HCT116 (cell line): ENCODE data around the gene FNBP1. TPM values are rescaled to one million over a fixed set of nuclear protein-coding genes. Genes with fewer than 3 reads are reported as not detected.

Experiments
- ATAC-seq: fragments of 200-7000 bp; cut with Tn5 transposase; 2 replicates; pipeline ENCODE4 v1.9.1; 2020; ENCODE audit warnings: mild to moderate bottlenecking, moderate library complexity
- BruUV-seq: library from RNA; stranded (reverse); fragments of 400-500 nt; replicated peaks from 2 replicates; lab custom pipeline; 2021; lab: Mats Ljungman, UMichigan
- CTCF ChIA-PET: fragments of 300-600 bp; sonication (Branson Sonifier 250); formaldehyde crosslinking; loops from one replicate; lab custom pipeline; 2021; ENCODE audit warnings: antibody characterized with exemption; lab: Charles Lee
- POLR2A ChIA-PET: fragments of 300-600, 350-600 bp; sonication (Branson Sonifier 250); formaldehyde crosslinking; loops from one replicate; lab custom pipeline; 2021; ENCODE audit warnings: antibody characterized with exemption; lab: Charles Lee
- RAD21 ChIA-PET, 2 experiments: fragments of 300-600 bp; sonication (Branson Sonifier 250); formaldehyde crosslinking; loops; one replicate each; lab custom pipeline; 2023; ENCODE audit warnings: low total read pairs in 2 of 2; ENCODE audit not compliant: uncharacterized antibody in 2 of 2, unreplicated experiment in 2 of 2, low non-redundant PET in 1 of 2; lab: Charles Lee
- DNase-seq: peaks from one replicate; pipeline ENCODE4 v3.0.0-alpha.2; 2010; ENCODE audit warnings: low read depth, low spot score
- H2AFZ ChIP-seq: fragments of 200-600 bp; shearing (Covaris generic), sonication (generic); 2 replicates; pipeline ENCODE4 v1.6.1; 2017; ENCODE audit warnings: low read depth, mixed run types, mixed read lengths, antibody characterized with exemption, low read length; ENCODE audit not compliant: poor library complexity, severe bottlenecking
- H3K27ac ChIP-seq: 2 replicates; pipeline ENCODE4 v1.5.1; 2012; ENCODE audit warnings: low read depth, low read length
- H3K27me3 ChIP-seq: fragments of 200-600 bp; sonication (generic); 2 replicates; pipeline ENCODE4 v1.6.1; 2016; ENCODE audit warnings: mixed run types, low read length, mixed read lengths; ENCODE audit not compliant: insufficient read depth
- H3K36me3 ChIP-seq, 2 experiments: fragments of 200-500 bp in 1 of 2; fragments of 200-600 bp in 1 of 2; sonication (Bioruptor generic) in 1 of 2; sonication (generic) in 1 of 2; 2 replicates each; pipeline versions ENCODE4 v1.5.1 to v1.6.1; 2014 to 2016; ENCODE audit warnings: low read length in 2 of 2, inconsistent platforms in 1 of 2, mixed read lengths in 1 of 2, mixed run types in 1 of 2; ENCODE audit not compliant: insufficient read depth in 2 of 2, control insufficient read depth in 1 of 2
- H3K4me1 ChIP-seq, 2 experiments: fragments of 200-600 bp in 1 of 2; sonication (generic) in 1 of 2; 2 replicates each; pipeline versions ENCODE4 v1.5.1 to v1.6.1; 2012 to 2017; ENCODE audit warnings: low read length in 2 of 2, inconsistent platforms in 1 of 2, mild to moderate bottlenecking in 1 of 2, mixed read lengths in 1 of 2, mixed run types in 1 of 2, moderate library complexity in 1 of 2; ENCODE audit not compliant: insufficient read depth in 2 of 2, control insufficient read depth in 1 of 2
- H3K4me2 ChIP-seq: fragments of 200-600 bp; sonication (generic); 2 replicates; pipeline ENCODE4 v1.6.1; 2017; ENCODE audit warnings: mixed run types, low read length, mixed read lengths
- H3K4me3 ChIP-seq, 2 experiments: fragments of 200-600 bp in 1 of 2; sonication (generic) in 1 of 2; replicated peaks in 1 of 2; 2 replicates each; pipeline ENCODE4 v1.5.1; 2011 to 2016; ENCODE audit warnings: low read length in 2 of 2, control low read depth in 1 of 2, low read depth in 1 of 2, mild to moderate bottlenecking in 1 of 2, mixed read lengths in 1 of 2, mixed run types in 1 of 2
- H3K79me2 ChIP-seq: fragments of 200-600 bp; sonication (generic); 2 replicates; pipeline ENCODE4 v1.6.1; 2017; ENCODE audit warnings: mild to moderate bottlenecking, mixed run types, low read length, moderate library complexity, mixed read lengths; ENCODE audit not compliant: insufficient read depth
- H3K9ac ChIP-seq: fragments of 200-600 bp; sonication (generic); 2 replicates; pipeline ENCODE4 v1.6.1; 2016; ENCODE audit warnings: low read length, mixed read lengths
- H3K9me2 ChIP-seq: fragments of 200-600 bp; sonication (generic), shearing (Covaris generic); 2 replicates; pipeline ENCODE4 v1.6.1; 2017; ENCODE audit warnings: mixed run types, mild to moderate bottlenecking, moderate library complexity; ENCODE audit not compliant: insufficient read depth
- H3K9me3 ChIP-seq, 2 experiments: fragments of 200-500 bp in 1 of 2; fragments of 200-600 bp in 1 of 2; sonication (Bioruptor generic) in 1 of 2; sonication (generic) in 1 of 2; 2 replicates each; pipeline ENCODE4 v1.6.1; 2014 to 2017; ENCODE audit warnings: low read length in 2 of 2, mixed read lengths in 2 of 2, inconsistent platforms in 1 of 2, low read depth in 1 of 2, mild to moderate bottlenecking in 1 of 2, mixed run types in 1 of 2, moderate library complexity in 1 of 2; ENCODE audit not compliant: control insufficient read depth in 1 of 2, insufficient read depth in 1 of 2
- H4K20me1 ChIP-seq: fragments of 200-600 bp; sonication (generic), shearing (Covaris generic); 2 replicates; pipeline ENCODE4 v1.6.1; 2017; ENCODE audit warnings: mixed run types, mild to moderate bottlenecking, moderate library complexity; ENCODE audit not compliant: insufficient read depth
- ATF3 ChIP-seq: IDR thresholded peaks from 2 replicates; pipeline ENCODE4 v1.6.1; 2012
- CBX3 ChIP-seq: IDR thresholded peaks from 2 replicates; pipeline ENCODE4 v1.6.1; 2012; ENCODE audit warnings: low read depth
- EGR1 ChIP-seq: IDR thresholded peaks from 2 replicates; pipeline ENCODE4 v1.6.1; 2012; ENCODE audit warnings: low read depth
- EZH2 ChIP-seq: fragments of 200-600 bp; sonication (generic); IDR thresholded peaks from 2 replicates; pipeline ENCODE4 v1.6.1; 2017; ENCODE audit warnings: antibody characterized with exemption, mixed run types
- EZH2phosphoT487 ChIP-seq: fragments of 200-600 bp; IDR thresholded peaks from 2 replicates; pipeline ENCODE4 v1.6.1; 2018; ENCODE audit warnings: antibody characterized with exemption, borderline replicate concordance
- MAX ChIP-seq: IDR thresholded peaks from 2 replicates; pipeline ENCODE4 v1.6.1; 2012
- REST ChIP-seq: IDR thresholded peaks from 2 replicates; pipeline ENCODE4 v1.6.1; 2012; ENCODE audit warnings: low read depth
- SP1 ChIP-seq: IDR thresholded peaks from 2 replicates; pipeline ENCODE4 v1.6.1; 2012; ENCODE audit warnings: low read depth
- TCF7L2 ChIP-seq: IDR thresholded peaks from 2 replicates; pipeline ENCODE4 v1.7.0; 2011; ENCODE audit warnings: borderline replicate concordance, inconsistent platforms; ENCODE audit not compliant: insufficient read depth, insufficient read length; ENCODE audit errors: extremely low read depth
- YY1 ChIP-seq: IDR thresholded peaks from 2 replicates; pipeline ENCODE4 v1.6.1; 2011; ENCODE audit warnings: low read length, low read depth, moderate library complexity, mild to moderate bottlenecking; ENCODE audit not compliant: insufficient replicate concordance; ENCODE audit errors: extremely low read depth
- ZBTB33 ChIP-seq: IDR thresholded peaks from 2 replicates; pipeline ENCODE4 v1.6.1; 2011; ENCODE audit warnings: mild to moderate bottlenecking, low read length, moderate library complexity; ENCODE audit not compliant: insufficient replicate concordance; ENCODE audit errors: extremely low read depth
- ZFX ChIP-seq: fragments of 450-650 bp; IDR thresholded peaks from 2 replicates; pipeline ENCODE4 v1.6.1; 2017
- ZNF274 ChIP-seq: fragments of 200-500 bp; sonication (Bioruptor generic); IDR thresholded peaks from 2 replicates; pipeline ENCODE4 v1.6.1; 2014; ENCODE audit warnings: mild to moderate bottlenecking, low read depth, low read length, inconsistent platforms
- intact Hi-C: fragments of 100-400 bp; cut with micrococcal nuclease; formaldehyde crosslinking; loops from 2 replicates; pipeline ENCODE4 v1.10.0; 2022
- total RNA-seq: library from RNA; stranded (reverse); gene quantifications from one replicate; pipeline ENCODE4 v1.2.1, GENCODE V29; 2021; ENCODE audit not compliant: unreplicated experiment

The FNBP1 gene
- total RNA-seq, 1 experiment from 2014 or later: 25.0 TPM

GRCh38 chr9:129852579-129852978 is 190.4 kb downstream of the FNBP1 start:
- H3K79me2 ChIP-seq: no peaks in the 10 kb centered on the region
- H3K27me3 ChIP-seq: no peaks in the 10 kb centered on the region
- ChIA-PET POLR2A (no interaction called here), RAD21 (no interaction called here), CTCF (no interaction called here)
- no peak overlapping the region for H2AFZ ChIP-seq
- no peak overlapping the region for H3K4me3 ChIP-seq
- H3K9ac ChIP-seq: no peak overlapping the region
- BruUV-seq: no TSS peak
- H4K20me1 ChIP-seq: no peaks in the 10 kb centered on the region
- DNase-seq: no peak
- no peaks in the 10 kb centered on the region for H3K4me1 ChIP-seq
- no peak overlapping the region for H3K4me2 ChIP-seq
- H3K9me2 ChIP-seq: no peaks in the 10 kb centered on the region
- H3K36me3 ChIP-seq: peaks cover 0 to 4% of the 10 kb centered on the region in 2 experiments; a peak in 1 of 4 replicates
- H3K27ac ChIP-seq: no peak overlapping the region
- TF ChIP-seq ZNF274: no peak
- TF ChIP-seq YY1: no peak
- TF ChIP-seq EGR1: no peak
- TF ChIP-seq MAX: no peak
- TF ChIP-seq SP1: no peak
- no peak for TF ChIP-seq EZH2
- no peak for TF ChIP-seq ATF3
- no peak for TF ChIP-seq ZFX
- TF ChIP-seq TCF7L2: no peak
- intact Hi-C loops: no loop called here
- no peak for ATAC-seq
- no peaks in the 10 kb centered on the region for H3K9me3 ChIP-seq

- intact Hi-C loops: no loop called here
- ChIA-PET RAD21 (interaction anchor here in 1 of 2 experiments (0.7 kb wide), 1 partner anchor 191 kb away, joined by 4 read pairs; no protein-coding TSS in a partner anchor), CTCF (no interaction called here), POLR2A (no interaction called here)
- DNase-seq (no peak), ATAC-seq (no peak)
- Histone ChIP-seq H2AFZ (no peak overlapping the region), H3K9me3 (no peaks in the 10 kb centered on the region), H3K4me3 (no peak overlapping the region), H3K4me2 (no peak overlapping the region), H3K9ac (no peak overlapping the region), H3K79me2 (no peaks in the 10 kb centered on the region), H3K36me3 (peaks cover 0 to 4% of the 10 kb centered on the region in 2 experiments; a peak in 1 of 4 replicates), H3K27ac (no peak overlapping the region), H3K4me1 (no peaks in the 10 kb centered on the region), H4K20me1 (no peaks in the 10 kb centered on the region), H3K27me3 (no peaks in the 10 kb centered on the region), H3K9me2 (no peaks in the 10 kb centered on the region)
- no TSS peak for BruUV-seq
- no peak for TF ChIP-seq ZBTB33
- no peak for TF ChIP-seq CBX3
- no peak for TF ChIP-seq TCF7L2
- TF ChIP-seq REST: no peak
- no peak for TF ChIP-seq EZH2phosphoT487
- no peak for TF ChIP-seq MAX
Observed at GRCh38 chr9:129851821-129852220, 191.2 kb downstream of the FNBP1 start.
